Naive B cell (primary cell): ENCODE data around the gene ARHGAP8. TPM values are rescaled to one million over a fixed set of nuclear protein-coding genes. Genes with fewer than 3 reads are reported as not detected.
A peak's percentile ranks its signal among the peaks of the same experiment; 100 is the strongest.

Source experiments
- ATAC-seq, 2 donors: fragments of 150-1000 bp; cut with Tn5 transposase; 2 replicates each; pipeline ENCODE4 v1.10.0; 2021; ENCODE audit warnings: low read depth in 2 of 2, mild to moderate bottlenecking in 2 of 2, moderate library complexity in 2 of 2
- DNase-seq: peaks from one replicate; pipeline ENCODE4 v3.0.0; 2022
- H3K27ac Mint-ChIP-seq, 6 donors: one replicate each; pipeline ENCODE4 v1.8.0; 2020 to 2022; ENCODE audit warnings: mild to moderate bottlenecking in 6 of 6, mixed read lengths in 6 of 6, moderate library complexity in 5 of 6, inconsistent platforms in 2 of 6
- H3K27me3 Mint-ChIP-seq, 3 donors: one replicate each; pipeline ENCODE4 v1.8.0; 2021 to 2022; ENCODE audit warnings: mixed read lengths in 3 of 3, mild to moderate bottlenecking in 1 of 3
- H3K36me3 Mint-ChIP-seq, 2 donors: one replicate each; pipeline ENCODE4 v1.8.0; 2020 to 2022; ENCODE audit warnings: mixed read lengths in 2 of 2, inconsistent platforms in 1 of 2, mild to moderate bottlenecking in 1 of 2
- H3K4me1 Mint-ChIP-seq, 3 donors: one replicate each; pipeline ENCODE4 v1.8.0; 2020 to 2022; ENCODE audit warnings: mixed read lengths in 3 of 3, inconsistent platforms in 1 of 3, mild to moderate bottlenecking in 1 of 3, moderate library complexity in 1 of 3
- H3K4me3 Mint-ChIP-seq, 8 donors: one replicate each; pipeline ENCODE4 v1.8.0; 2020 to 2022; ENCODE audit warnings: mild to moderate bottlenecking in 8 of 8, mixed read lengths in 8 of 8, moderate library complexity in 8 of 8, inconsistent platforms in 2 of 8
- H3K9me3 Mint-ChIP-seq, 7 donors: one replicate each; pipeline ENCODE4 v1.8.0; 2020 to 2022; ENCODE audit warnings: mixed read lengths in 7 of 7, mild to moderate bottlenecking in 5 of 7, inconsistent platforms in 2 of 7, moderate library complexity in 1 of 7
- polyA plus RNA-seq, 6 donors: library from polyadenylated mRNA; unstranded; fragments of 300-500 nt; fragmentation: Illumina TruSeq; gene quantifications; one replicate each; pipeline ENCODE4 v1.2.3, GENCODE V29; 2021; ENCODE audit warnings: low read depth in 6 of 6

Gene ARHGAP8
- polyA plus RNA-seq, 6 donors from 2014 or later, result 0.17 TPM; not detected in 5

- Mint-ChIP-seq H3K27ac (no peak overlapping the region), H3K9me3 (peaks cover 0 to 5% (median 2%) of the 10 kb centered on the region in 7 donors), H3K27me3 (peaks cover 10 to 25% (median 14%) of the 10 kb centered on the region in 3 donors), H3K36me3 (no peaks in the 10 kb centered on the region), H3K4me1 (peaks cover 0 to 5% (median 3%) of the 10 kb centered on the region in 3 donors), H3K4me3 (no peak overlapping the region)
- no peak for DNase-seq
- ATAC-seq, result no peak
These were observed 57.1 kb downstream of the ARHGAP8 start for GRCh38 chr22:44809456-44809855.

GRCh38 chr22:44811141-44811540, 58.8 kb downstream of the ARHGAP8 start:
- DNase-seq (no peak), ATAC-seq (no peak)
- Mint-ChIP-seq H3K9me3 (peaks cover 0 to 5% (median 0%) of the 10 kb centered on the region in 7 donors), H3K4me1 (peaks cover 0 to 5% (median 3%) of the 10 kb centered on the region in 3 donors), H3K36me3 (no peaks in the 10 kb centered on the region), H3K27me3 (peaks cover 1 to 9% (median 9%) of the 10 kb centered on the region in 3 donors), H3K4me3 (peak overlapping the region in 1 of 8 donors; percentile 69), H3K27ac (peak overlapping the region in 1 of 6 donors; percentile 88)

GRCh38 chr22:44813416-44813815, 61.0 kb downstream of the ARHGAP8 start:
- Mint-ChIP-seq H3K27ac (no peak overlapping the region), H3K36me3 (no peaks in the 10 kb centered on the region), H3K4me1 (no peaks in the 10 kb centered on the region), H3K9me3 (peaks cover 0 to 5% (median 0%) of the 10 kb centered on the region in 7 donors), H3K4me3 (no peak overlapping the region), H3K27me3 (no peaks in the 10 kb centered on the region)
- DNase-seq, result no peak
- no peak for ATAC-seq

GRCh38 chr22:44814266-44815098, 62.1 kb downstream of the ARHGAP8 start:
- no peak for DNase-seq
- Mint-ChIP-seq H3K27ac (no peak overlapping the region), H3K36me3 (no peaks in the 10 kb centered on the region), H3K4me1 (no peaks in the 10 kb centered on the region), H3K4me3 (no peak overlapping the region), H3K9me3 (peaks cover 0 to 5% (median 0%) of the 10 kb centered on the region in 7 donors), H3K27me3 (no peaks in the 10 kb centered on the region)
- ATAC-seq, result no peak

- no peaks in the 10 kb centered on the region for H3K36me3 Mint-ChIP-seq
- DNase-seq, result no peak
- peaks cover 0 to 6% (median 0%) of the 10 kb centered on the region in 3 donors for H3K27me3 Mint-ChIP-seq
- no peak for ATAC-seq
- no peak overlapping the region for H3K27ac Mint-ChIP-seq
- H3K4me1 Mint-ChIP-seq, result no peaks in the 10 kb centered on the region
- peaks cover 0 to 5% (median 0%) of the 10 kb centered on the region in 7 donors for H3K9me3 Mint-ChIP-seq
- no peak overlapping the region for H3K4me3 Mint-ChIP-seq
These were observed 63.0 kb downstream of the ARHGAP8 start for GRCh38 chr22:44815099-44816070.

GRCh38 chr22:44816141-44816540, 63.8 kb downstream of the ARHGAP8 start:
- DNase-seq (no peak), ATAC-seq (no peak)
- Mint-ChIP-seq H3K4me1 (no peaks in the 10 kb centered on the region), H3K36me3 (no peaks in the 10 kb centered on the region), H3K27me3 (peaks cover 0 to 6% (median 5%) of the 10 kb centered on the region in 3 donors), H3K9me3 (peaks cover 0 to 5% (median 0%) of the 10 kb centered on the region in 7 donors), H3K27ac (no peak overlapping the region), H3K4me3 (no peak overlapping the region)

GRCh38 chr22:44818727-44819126, 66.4 kb downstream of the ARHGAP8 start:
- H3K4me3 Mint-ChIP-seq, result no peak overlapping the region
- H3K9me3 Mint-ChIP-seq, result peaks cover 0 to under 1% (median 0%) of the 10 kb centered on the region in 7 donors
- peaks cover 9 to 10% (median 10%) of the 10 kb centered on the region in 3 donors for H3K27me3 Mint-ChIP-seq
- no peak for ATAC-seq
- no peaks in the 10 kb centered on the region for H3K4me1 Mint-ChIP-seq
- DNase-seq, result no peak
- peaks cover 0 to 5% of the 10 kb centered on the region in 2 donors for H3K36me3 Mint-ChIP-seq
- no peak overlapping the region for H3K27ac Mint-ChIP-seq

- H3K36me3 Mint-ChIP-seq, result peaks cover 0 to 5% of the 10 kb centered on the region in 2 donors
- no peak for DNase-seq
- no peak overlapping the region for H3K27ac Mint-ChIP-seq
- no peak for ATAC-seq
- no peaks in the 10 kb centered on the region for H3K4me1 Mint-ChIP-seq
- no peaks in the 10 kb centered on the region for H3K9me3 Mint-ChIP-seq
- no peak overlapping the region for H3K4me3 Mint-ChIP-seq
- H3K27me3 Mint-ChIP-seq, result peaks cover 9 to 15% (median 12%) of the 10 kb centered on the region in 3 donors
These were observed 67.7 kb downstream of the ARHGAP8 start for GRCh38 chr22:44819966-44820631.

GRCh38 chr22:44821741-44822475, 69.5 kb downstream of the ARHGAP8 start:
- no peak overlapping the region for H3K4me3 Mint-ChIP-seq
- peaks cover 0 to 9% of the 10 kb centered on the region in 2 donors for H3K36me3 Mint-ChIP-seq
- DNase-seq (no peak), ATAC-seq (no peak)
- H3K9me3 Mint-ChIP-seq, result peaks cover 0 to 2% (median 0%) of the 10 kb centered on the region in 7 donors
- no peaks in the 10 kb centered on the region for H3K4me1 Mint-ChIP-seq
- no peak overlapping the region for H3K27ac Mint-ChIP-seq
- H3K27me3 Mint-ChIP-seq, result peaks cover 9 to 19% (median 19%) of the 10 kb centered on the region in 3 donors

GRCh38 chr22:44822534-44822933, 70.2 kb downstream of the ARHGAP8 start:
- no peak for ATAC-seq
- H3K9me3 Mint-ChIP-seq, result peaks cover 0 to 3% (median 0%) of the 10 kb centered on the region in 7 donors
- H3K27me3 Mint-ChIP-seq, result peaks cover 9 to 26% (median 23%) of the 10 kb centered on the region in 3 donors
- no peak overlapping the region for H3K4me3 Mint-ChIP-seq
- H3K36me3 Mint-ChIP-seq, result peaks cover 0 to 12% of the 10 kb centered on the region in 2 donors
- H3K27ac Mint-ChIP-seq, result no peak overlapping the region
- DNase-seq, result no peak
- no peaks in the 10 kb centered on the region for H3K4me1 Mint-ChIP-seq

GRCh38 chr22:44823396-44823795, 71.0 kb downstream of the ARHGAP8 start:
- Mint-ChIP-seq H3K27ac (no peak overlapping the region), H3K36me3 (peaks cover 0 to 12% of the 10 kb centered on the region in 2 donors), H3K27me3 (peaks cover 14 to 33% (median 23%) of the 10 kb centered on the region in 3 donors), H3K4me3 (no peak overlapping the region), H3K4me1 (peaks cover 0 to 2% (median 0%) of the 10 kb centered on the region in 3 donors), H3K9me3 (peaks cover 0 to 3% (median 0%) of the 10 kb centered on the region in 7 donors)
- DNase-seq (no peak), ATAC-seq (no peak)

GRCh38 chr22:44823806-44824205, 71.4 kb downstream of the ARHGAP8 start:
- peaks cover 0 to 3% (median 0%) of the 10 kb centered on the region in 7 donors for H3K9me3 Mint-ChIP-seq
- no peak overlapping the region for H3K27ac Mint-ChIP-seq
- peaks cover 14 to 37% (median 23%) of the 10 kb centered on the region in 3 donors for H3K27me3 Mint-ChIP-seq
- peaks cover 0 to 2% (median 0%) of the 10 kb centered on the region in 3 donors for H3K4me1 Mint-ChIP-seq
- DNase-seq, result no peak
- H3K4me3 Mint-ChIP-seq, result no peak overlapping the region
- H3K36me3 Mint-ChIP-seq, result peaks cover 0 to 12% of the 10 kb centered on the region in 2 donors
- no peak for ATAC-seq
